ENCODE results near the gene MYO3B. TPM values are rescaled to one million over a fixed set of nuclear protein-coding genes. Genes with fewer than 3 reads are reported as not detected.

Gene MYO3B
- total RNA-seq, 3 donors from 2014 or later (not counting 1 experiment from before 2014, with no cell fraction given): 0.68 to 0.88 (median 0.75) TPM

- no peaks in the 10 kb centered on the region for H3K9me3 ChIP-seq (ENCODE audit: control insufficient read depth, insufficient read depth, low read length)
- H3K27me3 Mint-ChIP-seq (ENCODE audit: low read depth in 2 of 2): peaks cover 17 to 45% of the 10 kb centered on the region in 2 donors
- H3K36me3 ChIP-seq (ENCODE audit: control insufficient read depth, insufficient read depth, low read length): no peaks in the 10 kb centered on the region
- intact Hi-C loops (cut with micrococcal nuclease): no loop called here
- ATAC-seq: no peak
- WGBS (ENCODE audit: insufficient coverage): 23% methylated on average over 5 of the region's 5 CpGs
- H3K9me3 Mint-ChIP-seq: no peaks in the 10 kb centered on the region
- no peak overlapping the region for H3K4me3 ChIP-seq (ENCODE audit: low read length)
- H3K27ac Mint-ChIP-seq: no peak overlapping the region
- no peak overlapping the region for H3K4me3 Mint-ChIP-seq
- H3K27ac ChIP-seq (ENCODE audit: low read length): no peak overlapping the region
- no peak for TF ChIP-seq CTCF (IDR thresholded peaks at IDR 0.05)
- H3K27me3 ChIP-seq (ENCODE audit: control insufficient read depth, insufficient read depth, low read length): peaks cover 7% of the 10 kb centered on the region
- DNase-seq: peak in 1 of 2 donors; percentile 23
- no peaks in the 10 kb centered on the region for H3K36me3 Mint-ChIP-seq
- H3K4me1 ChIP-seq (ENCODE audit: control insufficient read depth, insufficient read depth, low read length): no peaks in the 10 kb centered on the region
- H3K4me1 Mint-ChIP-seq: no peaks in the 10 kb centered on the region
These were observed 219.0 kb downstream of the MYO3B start for GRCh38 chr2:170396799-170397459.

GRCh38 chr2:170401187-170401586 lies 223.2 kb downstream of the MYO3B start:
- Histone ChIP-seq H3K36me3 (ENCODE audit: control insufficient read depth, insufficient read depth, low read length) (no peaks in the 10 kb centered on the region), H3K27me3 (ENCODE audit: control insufficient read depth, insufficient read depth, low read length) (no peaks in the 10 kb centered on the region), H3K4me1 (ENCODE audit: control insufficient read depth, insufficient read depth, low read length) (no peaks in the 10 kb centered on the region), H3K9me3 (ENCODE audit: control insufficient read depth, insufficient read depth, low read length) (no peaks in the 10 kb centered on the region), H3K27ac (ENCODE audit: low read length) (no peak overlapping the region), H3K4me3 (ENCODE audit: low read length) (no peak overlapping the region)
- Mint-ChIP-seq H3K9me3 (no peaks in the 10 kb centered on the region), H3K4me1 (no peaks in the 10 kb centered on the region), H3K27ac (no peak overlapping the region), H3K27me3 (ENCODE audit: low read depth in 2 of 2) (peaks cover 15 to 22% of the 10 kb centered on the region in 2 donors), H3K36me3 (no peaks in the 10 kb centered on the region), H3K4me3 (no peak overlapping the region)
- TF ChIP-seq CTCF (IDR thresholded peaks at IDR 0.05): no peak
- WGBS (ENCODE audit: insufficient coverage): 100% methylated on average over 3 of the region's 3 CpGs
- no peak for DNase-seq
- intact Hi-C loops (cut with micrococcal nuclease): no loop called here
- no peak for ATAC-seq

DNA sequence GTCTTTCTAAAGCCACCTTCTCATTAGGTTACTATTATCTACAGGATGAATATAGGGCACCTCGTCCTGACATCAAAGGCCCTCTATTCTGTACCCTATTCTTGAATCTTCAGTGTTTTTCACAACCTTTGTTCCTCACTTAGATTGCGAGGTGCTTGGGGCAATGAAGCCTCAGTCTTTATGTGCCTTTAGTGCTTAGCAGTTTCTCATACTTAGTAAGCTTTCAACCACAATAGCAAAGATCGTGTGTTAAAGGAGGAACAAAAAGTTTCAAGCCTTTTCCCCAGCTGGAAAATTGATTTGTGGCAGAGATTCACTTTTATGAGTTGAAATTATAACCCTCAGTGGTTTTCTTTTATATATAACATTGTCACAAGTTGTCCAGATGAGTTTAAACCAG lies 226.9 kb downstream of the MYO3B start:
- no peaks in the 10 kb centered on the region for H3K36me3 Mint-ChIP-seq
- intact Hi-C loops (cut with micrococcal nuclease): no loop called here
- Histone ChIP-seq H3K9me3 (ENCODE audit: control insufficient read depth, insufficient read depth, low read length) (no peaks in the 10 kb centered on the region), H3K4me1 (ENCODE audit: control insufficient read depth, insufficient read depth, low read length) (peaks cover 6% of the 10 kb centered on the region), H3K27ac (ENCODE audit: low read length) (no peak overlapping the region), H3K4me3 (ENCODE audit: low read length) (no peak overlapping the region), H3K36me3 (ENCODE audit: control insufficient read depth, insufficient read depth, low read length) (no peaks in the 10 kb centered on the region), H3K27me3 (ENCODE audit: control insufficient read depth, insufficient read depth, low read length) (peaks cover 8% of the 10 kb centered on the region)
- H3K4me3 Mint-ChIP-seq: no peak overlapping the region
- ATAC-seq (no peak), DNase-seq (no peak)
- peaks cover 27 to 31% of the 10 kb centered on the region in 2 donors for H3K27me3 Mint-ChIP-seq (ENCODE audit: low read depth in 2 of 2)
- H3K9me3 Mint-ChIP-seq: no peaks in the 10 kb centered on the region
- TF ChIP-seq CTCF (IDR thresholded peaks at IDR 0.05): no peak
- 38% methylated on average over 2 of the region's 3 CpGs for WGBS (ENCODE audit: insufficient coverage)
- no peak overlapping the region for H3K27ac Mint-ChIP-seq
- H3K4me1 Mint-ChIP-seq: peaks cover 8% of the 10 kb centered on the region in 2 donors

DNA sequence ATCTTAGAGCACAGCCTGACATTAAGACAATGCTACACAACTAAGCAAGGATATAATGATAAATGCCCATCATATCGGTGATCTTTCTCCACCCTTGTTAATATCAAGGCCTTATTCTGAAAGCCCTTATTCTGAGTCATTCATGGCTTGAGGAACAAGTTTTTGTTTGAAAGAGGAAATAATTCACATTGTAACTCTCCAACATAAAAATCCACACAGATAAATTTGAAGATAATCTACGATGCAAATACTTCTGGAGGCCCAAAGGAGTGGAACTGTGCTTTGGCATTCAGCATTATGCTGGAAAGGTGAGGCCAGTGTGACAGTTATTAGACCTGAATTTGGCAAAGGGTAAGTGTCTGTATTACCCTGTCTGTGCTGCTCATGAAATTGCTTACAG lies 227.4 kb downstream of the MYO3B start:
- Histone ChIP-seq H3K4me1 (ENCODE audit: control insufficient read depth, insufficient read depth, low read length) (peaks cover 6% of the 10 kb centered on the region), H3K36me3 (ENCODE audit: control insufficient read depth, insufficient read depth, low read length) (no peaks in the 10 kb centered on the region), H3K4me3 (ENCODE audit: low read length) (no peak overlapping the region), H3K27ac (ENCODE audit: low read length) (no peak overlapping the region), H3K27me3 (ENCODE audit: control insufficient read depth, insufficient read depth, low read length) (peaks cover 8% of the 10 kb centered on the region), H3K9me3 (ENCODE audit: control insufficient read depth, insufficient read depth, low read length) (no peaks in the 10 kb centered on the region)
- Mint-ChIP-seq H3K4me3 (no peak overlapping the region), H3K27ac (no peak overlapping the region), H3K4me1 (peaks cover 8% of the 10 kb centered on the region in 2 donors), H3K36me3 (no peaks in the 10 kb centered on the region), H3K9me3 (no peaks in the 10 kb centered on the region), H3K27me3 (ENCODE audit: low read depth in 2 of 2) (peaks cover 27 to 30% of the 10 kb centered on the region in 2 donors)
- no peak for DNase-seq
- no peak for ATAC-seq
- WGBS (ENCODE audit: insufficient coverage): 64% methylated on average over 1 of the region's 2 CpGs
- no peak for TF ChIP-seq CTCF (IDR thresholded peaks at IDR 0.05)
- intact Hi-C loops (cut with micrococcal nuclease): no loop called here
